Liver (tissue), 9 donors: ENCODE data around the gene ERCC6L2. TPM values are rescaled to one million over a fixed set of nuclear protein-coding genes. Genes with fewer than 3 reads are reported as not detected.

Source experiments
- DNase-seq: peaks from one replicate; pipeline ENCODE4 v3.0.0-alpha.2; 2017; ENCODE audit warnings: low spot score
- H3K27ac ChIP-seq, 2 donors: one replicate each; pipeline ENCODE4 v1.7.0; 2013; ENCODE audit warnings: inconsistent platforms in 2 of 2, low read length in 2 of 2, control low read depth in 1 of 2, low read depth in 1 of 2, mild to moderate bottlenecking in 1 of 2
- H3K27me3 ChIP-seq, 4 donors: one replicate each; pipeline versions ENCODE4 v1.6.1 to v1.7.0; 2013; ENCODE audit warnings: low read length in 3 of 4, inconsistent platforms in 1 of 4, mild to moderate bottlenecking in 1 of 4, moderate library complexity in 1 of 4; ENCODE audit not compliant: control insufficient read depth in 4 of 4, insufficient read depth in 4 of 4
- H3K36me3 ChIP-seq, 4 donors: one replicate each; pipeline versions ENCODE4 v1.6.1 to v1.7.0; 2013; ENCODE audit warnings: low read length in 3 of 4, mild to moderate bottlenecking in 3 of 4, low read depth in 1 of 4, moderate library complexity in 1 of 4; ENCODE audit not compliant: control insufficient read depth in 4 of 4, insufficient read depth in 3 of 4
- H3K4me1 ChIP-seq, 4 donors: one replicate each; pipeline versions ENCODE4 v1.6.1 to v1.7.0; 2013; ENCODE audit warnings: low read length in 3 of 4, mild to moderate bottlenecking in 3 of 4, moderate library complexity in 1 of 4; ENCODE audit not compliant: control insufficient read depth in 4 of 4, insufficient read depth in 4 of 4
- H3K4me3 ChIP-seq, 3 donors: one replicate each; pipeline versions ENCODE4 v1.6.1 to v1.7.0; 2013; ENCODE audit warnings: low read length in 3 of 3, control low read depth in 1 of 3, low read depth in 1 of 3, mild to moderate bottlenecking in 1 of 3
- H3K9ac ChIP-seq, 2 donors: one replicate each; pipeline ENCODE4 v1.7.0; 2013; ENCODE audit warnings: low read length in 2 of 2, mild to moderate bottlenecking in 2 of 2, moderate library complexity in 2 of 2, control low read depth in 1 of 2, low read depth in 1 of 2
- H3K9me3 ChIP-seq, 4 donors: one replicate each; pipeline versions ENCODE4 v1.6.1 to v1.7.0; 2013; ENCODE audit warnings: low read length in 3 of 4; ENCODE audit not compliant: control insufficient read depth in 4 of 4
- EGR1 ChIP-seq, 2 donors: IDR thresholded peaks; 2 replicates each; pipeline ENCODE4 v1.6.1; 2016 to 2018; ENCODE audit warnings: antibody characterized with exemption in 2 of 2, low read depth in 2 of 2
- FOXA1 ChIP-seq: IDR thresholded peaks from 2 replicates; pipeline ENCODE4 v1.6.1; 2016; ENCODE audit warnings: antibody characterized with exemption
- FOXA2 ChIP-seq: IDR thresholded peaks from 2 replicates; pipeline ENCODE4 v1.6.1; 2016; ENCODE audit warnings: antibody characterized with exemption
- GABPA ChIP-seq, 2 donors: IDR thresholded peaks in 1 of 2; conservative IDR thresholded peaks in 1 of 2; 2 replicates each; pipeline ENCODE4 v1.6.1; 2016; ENCODE audit warnings: antibody characterized with exemption in 2 of 2, mild to moderate bottlenecking in 1 of 2, moderate library complexity in 1 of 2
- HNF4A ChIP-seq, 2 donors: conservative IDR thresholded peaks; 2 replicates each; pipeline ENCODE4 v1.6.1; 2016; ENCODE audit warnings: antibody characterized with exemption in 2 of 2, mild to moderate bottlenecking in 2 of 2
- HNF4G ChIP-seq: IDR thresholded peaks from 2 replicates; pipeline ENCODE4 v1.6.1; 2016; ENCODE audit warnings: antibody characterized with exemption
- JUND ChIP-seq, 2 donors: IDR thresholded peaks; 2 replicates each; pipeline ENCODE4 v1.6.1; 2016; ENCODE audit warnings: antibody characterized with exemption in 2 of 2
- MAX ChIP-seq: IDR thresholded peaks from 2 replicates; pipeline ENCODE4 v1.6.1; 2016; ENCODE audit warnings: antibody characterized with exemption
- NR2F2 ChIP-seq: IDR thresholded peaks from 2 replicates; pipeline ENCODE4 v1.6.1; 2016; ENCODE audit warnings: antibody characterized with exemption
- RAD21 ChIP-seq, 2 donors: IDR thresholded peaks; 2 replicates each; pipeline ENCODE4 v1.6.1; 2016; ENCODE audit warnings: antibody characterized with exemption in 2 of 2, mild to moderate bottlenecking in 2 of 2
- RXRA ChIP-seq, 2 donors: IDR thresholded peaks; 2 replicates each; pipeline ENCODE4 v1.6.1; 2017 to 2018; ENCODE audit warnings: antibody characterized with exemption in 2 of 2, mild to moderate bottlenecking in 1 of 2
- SP1 ChIP-seq: IDR thresholded peaks from 2 replicates; pipeline ENCODE4 v1.6.1; 2018; ENCODE audit warnings: antibody characterized with exemption, mild to moderate bottlenecking
- TAF1 ChIP-seq: conservative IDR thresholded peaks from 2 replicates; pipeline ENCODE4 v1.6.1; 2016; ENCODE audit warnings: antibody characterized with exemption, mild to moderate bottlenecking
- YY1 ChIP-seq: IDR thresholded peaks from 2 replicates; pipeline ENCODE4 v1.6.1; 2016; ENCODE audit warnings: antibody characterized with exemption, mild to moderate bottlenecking
- WGBS: extraction: QIAGEN DNeasy Blood & Tissue Kit; methylation state at CpG from one replicate; pipeline ENCODE4 v1.1.7; 2013; 5-methylcytosine and 5-hydroxymethylcytosine counted together
- polyA plus RNA-seq, 2 donors: library from polyadenylated mRNA; stranded (reverse) in 1 of 2; unstranded in 1 of 2; fragments of 200-250 nt in 1 of 2; fragments of >200 nt in 1 of 2; fragmentation: Nextera tagmentation in 1 of 2; extraction: Ambion mirVana in 1 of 2; gene quantifications; one replicate each; pipeline versions ENCODE4 v1.2.1 to v1.2.3, GENCODE V29; 2013 to 2015
- total RNA-seq, 2 donors: library from RNA; depleted of rRNA; stranded (reverse); fragments of >200 nt; gene quantifications; one replicate each; pipeline ENCODE4 v1.2.3, GENCODE V29; 2014
- TF ChIP-seq, protein P1 (sequence below): IDR thresholded peaks from 2 replicates; pipeline ENCODE4 v1.6.1; 2016; ENCODE audit warnings: antibody characterized with exemption
- TF ChIP-seq, protein P2 (sequence below): fragments of 150-350 bp; IDR thresholded peaks from 2 replicates; pipeline ENCODE4 v1.5.1; 2017; ENCODE audit warnings: improper control_type of control experiment, low read depth, low read length; ENCODE audit not compliant: missing input control
- TF ChIP-seq, protein P3 (sequence below): IDR thresholded peaks from 2 replicates; pipeline ENCODE4 v1.6.1; 2016; ENCODE audit warnings: antibody characterized with exemption, mild to moderate bottlenecking
- TF ChIP-seq, protein P4 (sequence below): IDR thresholded peaks from 2 replicates; pipeline ENCODE4 v1.6.1; 2016; ENCODE audit warnings: antibody characterized with exemption
- donor health status: healthy.
- donor health status: healthy.
- donor health status: healthy.
- donor health status: healthy.
- donor health status: healthy.

The ERCC6L2 gene
- total and polyA plus RNA-seq, 4 donors: 4.7 to 46.0 (median 22.0) TPM

DNA sequence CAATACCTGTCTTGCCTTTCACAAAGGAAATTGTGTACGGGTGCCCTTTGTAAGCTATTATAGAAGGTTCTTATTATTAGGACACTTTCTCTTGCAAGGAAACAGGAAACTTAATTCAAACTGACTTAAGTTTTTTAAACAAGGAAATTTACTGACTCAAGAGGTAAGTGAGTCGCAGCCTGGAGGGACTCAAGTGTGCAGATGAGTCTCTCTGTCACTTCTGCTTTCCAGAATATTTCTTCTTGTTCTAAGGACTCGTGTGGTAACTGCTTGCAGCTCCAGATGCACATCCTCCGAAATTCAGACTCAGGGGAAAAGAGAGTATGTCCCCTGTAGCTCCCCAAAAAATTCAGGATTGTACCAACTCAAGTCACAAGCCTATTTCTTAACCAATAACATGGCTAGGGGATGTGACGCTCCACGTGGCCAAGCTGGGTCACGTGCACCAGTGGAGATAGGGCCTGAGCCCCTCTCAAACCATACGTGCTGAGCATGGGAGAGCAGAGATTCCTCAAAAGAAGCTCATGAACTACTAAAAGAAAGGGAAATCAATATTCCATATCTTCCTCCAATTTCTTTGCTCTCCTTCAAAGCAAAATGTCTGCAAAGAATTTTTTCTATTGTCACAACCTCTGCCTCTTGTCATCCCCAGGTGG is 49.2 kb upstream of the ERCC6L2 start:
- no peak for TF ChIP-seq TAF1
- TF ChIP-seq, protein P1, sequence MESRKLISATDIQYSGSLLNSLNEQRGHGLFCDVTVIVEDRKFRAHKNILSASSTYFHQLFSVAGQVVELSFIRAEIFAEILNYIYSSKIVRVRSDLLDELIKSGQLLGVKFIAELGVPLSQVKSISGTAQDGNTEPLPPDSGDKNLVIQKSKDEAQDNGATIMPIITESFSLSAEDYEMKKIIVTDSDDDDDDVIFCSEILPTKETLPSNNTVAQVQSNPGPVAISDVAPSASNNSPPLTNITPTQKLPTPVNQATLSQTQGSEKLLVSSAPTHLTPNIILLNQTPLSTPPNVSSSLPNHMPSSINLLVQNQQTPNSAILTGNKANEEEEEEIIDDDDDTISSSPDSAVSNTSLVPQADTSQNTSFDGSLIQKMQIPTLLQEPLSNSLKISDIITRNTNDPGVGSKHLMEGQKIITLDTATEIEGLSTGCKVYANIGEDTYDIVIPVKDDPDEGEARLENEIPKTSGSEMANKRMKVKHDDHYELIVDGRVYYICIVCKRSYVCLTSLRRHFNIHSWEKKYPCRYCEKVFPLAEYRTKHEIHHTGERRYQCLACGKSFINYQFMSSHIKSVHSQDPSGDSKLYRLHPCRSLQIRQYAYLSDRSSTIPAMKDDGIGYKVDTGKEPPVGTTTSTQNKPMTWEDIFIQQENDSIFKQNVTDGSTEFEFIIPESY: no peak
- no peak for TF ChIP-seq HNF4G
- Histone ChIP-seq H3K27ac (no peak overlapping the region), H3K27me3 (no peaks in the 10 kb centered on the region), H3K9me3 (no peaks in the 10 kb centered on the region), H3K36me3 (no peaks in the 10 kb centered on the region), H3K4me3 (no peak overlapping the region), H3K9ac (no peak overlapping the region), H3K4me1 (no peaks in the 10 kb centered on the region)
- 89% methylated on average over 8 of the region's 8 CpGs for WGBS
- no peak for DNase-seq

GRCh38 chr9:95830768-95831167 is 44.7 kb upstream of the ERCC6L2 start:
- Histone ChIP-seq H3K27ac (no peak overlapping the region), H3K4me1 (no peaks in the 10 kb centered on the region), H3K9ac (no peak overlapping the region), H3K36me3 (no peaks in the 10 kb centered on the region), H3K9me3 (no peaks in the 10 kb centered on the region), H3K4me3 (no peak overlapping the region), H3K27me3 (no peaks in the 10 kb centered on the region)
- DNase-seq: no peak
- WGBS: 98% methylated on average over 3 of the region's 3 CpGs
- TF ChIP-seq SP1 (no peak), HNF4A (conservative IDR thresholded peaks at IDR 0.05) (no peak), HNF4G (no peak), JUND (IDR thresholded peaks at IDR 0.05) (no peak), FOXA2 (no peak), GABPA (IDR thresholded peaks at IDR 0.05 in 1 of 2, conservative IDR thresholded peaks at IDR 0.05 in 1 of 2) (no peak), RXRA (IDR thresholded peaks at IDR 0.05) (no peak), EGR1 (IDR thresholded peaks at IDR 0.05; ENCODE audit: low read depth in 2 of 2) (no peak), RAD21 (IDR thresholded peaks at IDR 0.05) (no peak), TAF1 (no peak), NR2F2 (no peak), YY1 (no peak), FOXA1 (no peak), MAX (no peak)
- TF ChIP-seq, protein P2, sequence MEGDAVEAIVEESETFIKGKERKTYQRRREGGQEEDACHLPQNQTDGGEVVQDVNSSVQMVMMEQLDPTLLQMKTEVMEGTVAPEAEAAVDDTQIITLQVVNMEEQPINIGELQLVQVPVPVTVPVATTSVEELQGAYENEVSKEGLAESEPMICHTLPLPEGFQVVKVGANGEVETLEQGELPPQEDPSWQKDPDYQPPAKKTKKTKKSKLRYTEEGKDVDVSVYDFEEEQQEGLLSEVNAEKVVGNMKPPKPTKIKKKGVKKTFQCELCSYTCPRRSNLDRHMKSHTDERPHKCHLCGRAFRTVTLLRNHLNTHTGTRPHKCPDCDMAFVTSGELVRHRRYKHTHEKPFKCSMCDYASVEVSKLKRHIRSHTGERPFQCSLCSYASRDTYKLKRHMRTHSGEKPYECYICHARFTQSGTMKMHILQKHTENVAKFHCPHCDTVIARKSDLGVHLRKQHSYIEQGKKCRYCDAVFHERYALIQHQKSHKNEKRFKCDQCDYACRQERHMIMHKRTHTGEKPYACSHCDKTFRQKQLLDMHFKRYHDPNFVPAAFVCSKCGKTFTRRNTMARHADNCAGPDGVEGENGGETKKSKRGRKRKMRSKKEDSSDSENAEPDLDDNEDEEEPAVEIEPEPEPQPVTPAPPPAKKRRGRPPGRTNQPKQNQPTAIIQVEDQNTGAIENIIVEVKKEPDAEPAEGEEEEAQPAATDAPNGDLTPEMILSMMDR: no peak
- TF ChIP-seq, protein P1: no peak
- TF ChIP-seq, protein P3, sequence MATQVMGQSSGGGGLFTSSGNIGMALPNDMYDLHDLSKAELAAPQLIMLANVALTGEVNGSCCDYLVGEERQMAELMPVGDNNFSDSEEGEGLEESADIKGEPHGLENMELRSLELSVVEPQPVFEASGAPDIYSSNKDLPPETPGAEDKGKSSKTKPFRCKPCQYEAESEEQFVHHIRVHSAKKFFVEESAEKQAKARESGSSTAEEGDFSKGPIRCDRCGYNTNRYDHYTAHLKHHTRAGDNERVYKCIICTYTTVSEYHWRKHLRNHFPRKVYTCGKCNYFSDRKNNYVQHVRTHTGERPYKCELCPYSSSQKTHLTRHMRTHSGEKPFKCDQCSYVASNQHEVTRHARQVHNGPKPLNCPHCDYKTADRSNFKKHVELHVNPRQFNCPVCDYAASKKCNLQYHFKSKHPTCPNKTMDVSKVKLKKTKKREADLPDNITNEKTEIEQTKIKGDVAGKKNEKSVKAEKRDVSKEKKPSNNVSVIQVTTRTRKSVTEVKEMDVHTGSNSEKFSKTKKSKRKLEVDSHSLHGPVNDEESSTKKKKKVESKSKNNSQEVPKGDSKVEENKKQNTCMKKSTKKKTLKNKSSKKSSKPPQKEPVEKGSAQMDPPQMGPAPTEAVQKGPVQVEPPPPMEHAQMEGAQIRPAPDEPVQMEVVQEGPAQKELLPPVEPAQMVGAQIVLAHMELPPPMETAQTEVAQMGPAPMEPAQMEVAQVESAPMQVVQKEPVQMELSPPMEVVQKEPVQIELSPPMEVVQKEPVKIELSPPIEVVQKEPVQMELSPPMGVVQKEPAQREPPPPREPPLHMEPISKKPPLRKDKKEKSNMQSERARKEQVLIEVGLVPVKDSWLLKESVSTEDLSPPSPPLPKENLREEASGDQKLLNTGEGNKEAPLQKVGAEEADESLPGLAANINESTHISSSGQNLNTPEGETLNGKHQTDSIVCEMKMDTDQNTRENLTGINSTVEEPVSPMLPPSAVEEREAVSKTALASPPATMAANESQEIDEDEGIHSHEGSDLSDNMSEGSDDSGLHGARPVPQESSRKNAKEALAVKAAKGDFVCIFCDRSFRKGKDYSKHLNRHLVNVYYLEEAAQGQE: no peak
- TF ChIP-seq, protein P4, sequence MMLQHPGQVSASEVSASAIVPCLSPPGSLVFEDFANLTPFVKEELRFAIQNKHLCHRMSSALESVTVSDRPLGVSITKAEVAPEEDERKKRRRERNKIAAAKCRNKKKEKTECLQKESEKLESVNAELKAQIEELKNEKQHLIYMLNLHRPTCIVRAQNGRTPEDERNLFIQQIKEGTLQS: no peak
